Ovary (tissue), 3 donors: ENCODE measurements around the gene C2CD4B.

Source experiments
- POLR2A ChIP-seq: fragments of 450-650 bp; IDR thresholded peaks from one replicate; pipeline ENCODE4 v1.6.1; 2017; ENCODE audit warnings: antibody characterized with exemption, mild to moderate bottlenecking, moderate library complexity
- TF ChIP-seq, protein P1 (sequence below), 3 donors: fragments of 450-650 bp in 2 of 3; fragments of 200-600 bp in 1 of 3; IDR thresholded peaks; one replicate each; pipeline versions ENCODE4 v1.5.1 to v1.8.0; 2016 to 2022; ENCODE audit warnings: antibody characterized with exemption in 3 of 3, mild to moderate bottlenecking in 1 of 3
- donor health status: DM: no; HTN: no; CAD: no.

DNA sequence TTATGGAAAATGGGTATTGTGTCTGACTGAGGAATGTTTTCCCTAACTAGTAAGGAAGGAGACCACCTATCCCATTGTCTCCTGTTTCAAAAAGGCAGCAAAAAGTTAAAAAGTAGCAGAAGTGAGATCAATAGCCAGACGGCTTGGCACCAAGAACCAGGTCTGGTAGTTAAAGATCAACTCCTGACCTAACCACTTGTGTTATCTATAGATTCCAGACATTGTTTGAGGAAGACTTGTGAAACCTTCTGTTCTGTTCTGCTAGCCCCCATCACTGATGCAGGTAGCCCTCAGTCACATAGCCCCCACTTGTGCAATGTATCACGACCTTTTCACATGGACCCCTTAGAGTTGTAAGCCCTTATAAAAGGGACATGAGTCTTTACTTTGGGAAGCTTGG, 46.3 kb upstream of the C2CD4B start:
- TF ChIP-seq POLR2A: no peak
- TF ChIP-seq, protein P1, sequence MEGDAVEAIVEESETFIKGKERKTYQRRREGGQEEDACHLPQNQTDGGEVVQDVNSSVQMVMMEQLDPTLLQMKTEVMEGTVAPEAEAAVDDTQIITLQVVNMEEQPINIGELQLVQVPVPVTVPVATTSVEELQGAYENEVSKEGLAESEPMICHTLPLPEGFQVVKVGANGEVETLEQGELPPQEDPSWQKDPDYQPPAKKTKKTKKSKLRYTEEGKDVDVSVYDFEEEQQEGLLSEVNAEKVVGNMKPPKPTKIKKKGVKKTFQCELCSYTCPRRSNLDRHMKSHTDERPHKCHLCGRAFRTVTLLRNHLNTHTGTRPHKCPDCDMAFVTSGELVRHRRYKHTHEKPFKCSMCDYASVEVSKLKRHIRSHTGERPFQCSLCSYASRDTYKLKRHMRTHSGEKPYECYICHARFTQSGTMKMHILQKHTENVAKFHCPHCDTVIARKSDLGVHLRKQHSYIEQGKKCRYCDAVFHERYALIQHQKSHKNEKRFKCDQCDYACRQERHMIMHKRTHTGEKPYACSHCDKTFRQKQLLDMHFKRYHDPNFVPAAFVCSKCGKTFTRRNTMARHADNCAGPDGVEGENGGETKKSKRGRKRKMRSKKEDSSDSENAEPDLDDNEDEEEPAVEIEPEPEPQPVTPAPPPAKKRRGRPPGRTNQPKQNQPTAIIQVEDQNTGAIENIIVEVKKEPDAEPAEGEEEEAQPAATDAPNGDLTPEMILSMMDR (IDR thresholded peaks at IDR 0.05): no peak
